HEK293 (cell line): Measurements from ENCODE around the gene PARL.

Experiments
- CTCF ChIA-PET: fragments of 350-600 bp; formaldehyde crosslinking; extraction: SDS; loops from one replicate; lab custom pipeline; 2021; ENCODE audit warnings: antibody characterized with exemption; lab: Yijun Ruan, JAX
- POLR2A ChIA-PET: fragments of 300-600 bp; formaldehyde crosslinking; extraction: SDS; loops from one replicate; lab custom pipeline; 2020; ENCODE audit warnings: antibody characterized with exemption, inconsistent platforms; lab: Yijun Ruan, JAX
- H3K27ac ChIP-seq: fragments of 200-500 bp; sonication (Bioruptor generic); 2 replicates; pipeline ENCODE4 v1.5.1; 2014; ENCODE audit warnings: low read depth, low read length, control low read depth, inconsistent platforms; ENCODE audit errors: extremely low read depth
- H3K36me3 ChIP-seq, 2 experiments: fragments of 200-500 bp in 1 of 2; sonication (Bioruptor generic) in 1 of 2; 1 replicate in 1 of 2; 2 replicates in 1 of 2; pipeline ENCODE4 v1.5.1; 2014 to 2017; ENCODE audit warnings: inconsistent platforms in 2 of 2, low read length in 2 of 2; ENCODE audit not compliant: control insufficient read depth in 2 of 2, insufficient read depth in 1 of 2
- H3K4me1 ChIP-seq: fragments of 200-500 bp; sonication (Bioruptor generic); 2 replicates; pipeline ENCODE4 v1.5.1; 2014; ENCODE audit warnings: mild to moderate bottlenecking, low read length, inconsistent platforms; ENCODE audit not compliant: control insufficient read depth, insufficient read depth
- H3K4me3 ChIP-seq: 2 replicates; pipeline ENCODE4 v1.5.1; 2011; ENCODE audit warnings: low read depth, mild to moderate bottlenecking, control low read depth, low read length, moderate library complexity
- H3K9me3 ChIP-seq: fragments of 200-500 bp; sonication (Bioruptor generic); 2 replicates; pipeline ENCODE4 v1.5.1; 2014; ENCODE audit warnings: low read depth, low read length, inconsistent platforms; ENCODE audit not compliant: control insufficient read depth, insufficient read depth
- ATF2 ChIP-seq: fragments of 450-650 bp; formaldehyde crosslinking; IDR thresholded peaks from 2 replicates; pipeline ENCODE4 v1.5.1; 2016; ENCODE audit warnings: missing biosample characterization, missing genetic modification characterization, low read depth
- KLF16 ChIP-seq: fragments of 450-650 bp; formaldehyde crosslinking; IDR thresholded peaks from 2 replicates; pipeline ENCODE4 v1.5.1; 2017; ENCODE audit warnings: missing biosample characterization, missing genetic modification characterization
- KLF7 ChIP-seq: fragments of 450-650 bp; formaldehyde crosslinking; IDR thresholded peaks from 2 replicates; pipeline ENCODE4 v1.5.1; 2016; ENCODE audit warnings: missing biosample characterization, missing genetic modification characterization, borderline replicate concordance
- REPIN1 ChIP-seq: fragments of 450-650 bp; formaldehyde crosslinking; IDR thresholded peaks from 2 replicates; pipeline ENCODE4 v1.5.1; 2017; ENCODE audit warnings: missing biosample characterization, missing genetic modification characterization, low read depth
- SETDB1 ChIP-seq: IDR thresholded peaks from one replicate; pipeline ENCODE4 v1.6.1; 2017; ENCODE audit warnings: mild to moderate bottlenecking, low read length, moderate library complexity, mixed read lengths; ENCODE audit not compliant: insufficient read length
- YY2 ChIP-seq: fragments of 450-650 bp; formaldehyde crosslinking; IDR thresholded peaks from 2 replicates; pipeline ENCODE4 v1.5.1; 2016; ENCODE audit warnings: missing biosample characterization, missing genetic modification characterization
- ZBTB26 ChIP-seq: fragments of 450-650 bp; formaldehyde crosslinking; optimal IDR thresholded peaks from 2 replicates; pipeline ENCODE3; 2016; ENCODE audit warnings: missing biosample characterization, mild to moderate bottlenecking, missing genetic modification characterization
- ZEB2 ChIP-seq: fragments of 450-650 bp; formaldehyde crosslinking; IDR thresholded peaks from 2 replicates; pipeline ENCODE4 v1.5.1; 2016; ENCODE audit warnings: missing biosample characterization, missing genetic modification characterization
- ZNF112 ChIP-seq: fragments of 450-650 bp; formaldehyde crosslinking; IDR thresholded peaks from 2 replicates; pipeline ENCODE4 v1.5.0; 2017; ENCODE audit warnings: missing biosample characterization, missing genetic modification characterization
- ZNF133 ChIP-seq: fragments of 450-650 bp; formaldehyde crosslinking; IDR thresholded peaks from 2 replicates; pipeline ENCODE4 v1.5.1; 2016; ENCODE audit warnings: missing biosample characterization, missing genetic modification characterization
- ZNF148 ChIP-seq: fragments of 450-650 bp; formaldehyde crosslinking; IDR thresholded peaks from 2 replicates; pipeline ENCODE4 v1.5.0; 2017; ENCODE audit warnings: missing biosample characterization, missing genetic modification characterization, borderline replicate concordance
- ZNF155 ChIP-seq: fragments of 450-650 bp; formaldehyde crosslinking; IDR thresholded peaks from 2 replicates; pipeline ENCODE4 v1.5.1; 2016; ENCODE audit warnings: missing biosample characterization, missing genetic modification characterization
- ZNF175 ChIP-seq: fragments of 450-650 bp; formaldehyde crosslinking; IDR thresholded peaks from 2 replicates; pipeline ENCODE4 v1.5.1; 2016; ENCODE audit warnings: missing biosample characterization, missing genetic modification characterization
- ZNF23 ChIP-seq: fragments of 450-650 bp; formaldehyde crosslinking; IDR thresholded peaks from 2 replicates; pipeline ENCODE4 v1.5.1; 2016; ENCODE audit warnings: missing biosample characterization, missing genetic modification characterization, borderline replicate concordance
- ZNF280C ChIP-seq: fragments of 450-650 bp; formaldehyde crosslinking; IDR thresholded peaks from 2 replicates; pipeline ENCODE4 v1.5.1; 2016; ENCODE audit warnings: missing biosample characterization, missing genetic modification characterization
- ZNF292 ChIP-seq: fragments of 450-650 bp; formaldehyde crosslinking; IDR thresholded peaks from 2 replicates; pipeline ENCODE4 v1.5.1; 2016; ENCODE audit warnings: low read depth, missing biosample characterization, missing genetic modification characterization, borderline replicate concordance
- ZNF311 ChIP-seq: fragments of 450-650 bp; formaldehyde crosslinking; IDR thresholded peaks from 2 replicates; pipeline ENCODE4 v1.5.1; 2017; ENCODE audit warnings: missing biosample characterization, missing genetic modification characterization, borderline replicate concordance
- ZNF354C ChIP-seq: fragments of 450-650 bp; formaldehyde crosslinking; IDR thresholded peaks from 2 replicates; pipeline ENCODE4 v1.5.1; 2016; ENCODE audit warnings: missing biosample characterization, missing genetic modification characterization, low read depth, borderline replicate concordance
- ZNF366 ChIP-seq: fragments of 450-650 bp; formaldehyde crosslinking; conservative IDR thresholded peaks from 2 replicates; pipeline ENCODE4 v1.5.1; 2016; ENCODE audit warnings: missing biosample characterization, missing genetic modification characterization
- ZNF426 ChIP-seq: fragments of 450-650 bp; formaldehyde crosslinking; IDR thresholded peaks from 2 replicates; pipeline ENCODE4 v1.5.1; 2017; ENCODE audit warnings: missing biosample characterization, missing genetic modification characterization, mild to moderate bottlenecking, inconsistent platforms, moderate library complexity
- ZNF521 ChIP-seq: fragments of 450-650 bp; formaldehyde crosslinking; IDR thresholded peaks from 2 replicates; pipeline ENCODE4 v1.5.1; 2017; ENCODE audit warnings: missing biosample characterization, mild to moderate bottlenecking, missing genetic modification characterization
- ZNF548 ChIP-seq: fragments of 450-650 bp; formaldehyde crosslinking; IDR thresholded peaks from 2 replicates; pipeline ENCODE4 v1.5.1; 2016; ENCODE audit warnings: missing biosample characterization, missing genetic modification characterization
- ZNF580 ChIP-seq: fragments of 450-650 bp; formaldehyde crosslinking; IDR thresholded peaks from 2 replicates; pipeline ENCODE4 v1.5.1; 2016; ENCODE audit warnings: missing biosample characterization, missing genetic modification characterization
- ZNF596 ChIP-seq: fragments of 450-650 bp; IDR thresholded peaks from 2 replicates; pipeline ENCODE4 v1.5.0; 2018; ENCODE audit warnings: missing biosample characterization, mild to moderate bottlenecking, missing genetic modification characterization, moderate library complexity
- ZNF624 ChIP-seq: fragments of 450-650 bp; formaldehyde crosslinking; IDR thresholded peaks from 2 replicates; pipeline ENCODE4 v1.5.1; 2017; ENCODE audit warnings: missing biosample characterization, missing genetic modification characterization
- ZSCAN18 ChIP-seq: fragments of 450-650 bp; formaldehyde crosslinking; IDR thresholded peaks from 2 replicates; pipeline ENCODE4 v1.5.1; 2016; ENCODE audit warnings: missing biosample characterization, missing genetic modification characterization

Gene PARL

GRCh38 chr3:183871541-183871940 is 13.1 kb downstream of the PARL start (continued):
- TF ChIP-seq ZNF521 (tag by site-specific recombination) (no peak), ZNF23 (tag by site-specific recombination) (no peak)

GRCh38 chr3:183870563-183870962 is 14.1 kb downstream of the PARL start:
- TF ChIP-seq ZEB2 (no peak), ZNF624 (no peak), ZNF175 (tag by site-specific recombination) (no peak), ZNF148 (tag by site-specific recombination) (no peak), ZSCAN18 (no peak), ZNF354C (tag by site-specific recombination) (no peak), ZNF133 (no peak), YY2 (tag by site-specific recombination) (no peak), ATF2 (tag by site-specific recombination) (no peak), ZNF280C (no peak), ZNF548 (no peak), SETDB1 (no peak), ZNF521 (tag by site-specific recombination) (no peak)
- POLR2A ChIA-PET: no interaction called here

GRCh38 chr3:183868796-183869195 is 15.9 kb downstream of the PARL start:
- Histone ChIP-seq H3K4me3 (no peak overlapping the region), H3K4me1 (no peaks in the 10 kb centered on the region), H3K36me3 (peaks cover 15 to 31% of the 10 kb centered on the region in 2 experiments), H3K27ac (no peak overlapping the region), H3K9me3 (no peaks in the 10 kb centered on the region)
- ChIA-PET POLR2A (no interaction called here), CTCF (interaction anchor here (1.1 kb wide), 1 partner anchor 685 kb away, joined by 3 read pairs; no protein-coding TSS in a partner anchor)
- TF ChIP-seq ZNF112 (tag by site-specific recombination) (no peak), ZNF292 (tag by site-specific recombination) (no peak), ZNF366 (tag by site-specific recombination) (no peak), ZNF596 (tag by site-specific recombination) (no peak), ZNF311 (no peak), ZNF155 (tag by site-specific recombination) (no peak), ZBTB26 (tag by site-specific recombination) (no peak), KLF7 (tag by site-specific recombination) (no peak), ZNF426 (tag by site-specific recombination) (no peak), REPIN1 (tag by site-specific recombination) (no peak), ZNF580 (tag by site-specific recombination) (no peak), KLF16 (no peak)

More at GRCh38 chr3:183870563-183870962, 14.1 kb downstream of the PARL start:
- H3K4me1 ChIP-seq: no peaks in the 10 kb centered on the region
- no peak overlapping the region for H3K27ac ChIP-seq
- no peaks in the 10 kb centered on the region for H3K9me3 ChIP-seq
- peaks cover 13 to 17% of the 10 kb centered on the region in 2 experiments for H3K36me3 ChIP-seq
- CTCF ChIA-PET: interaction anchor here (1.7 kb wide), 1 partner anchor 45 kb away, joined by 5 read pairs; the partner anchor contains the start of gene MAP6D1
- H3K4me3 ChIP-seq: no peak overlapping the region
